Measurements from ENCODE around the gene RASGRP4. TPM values are rescaled to one million over a fixed set of nuclear protein-coding genes. Genes with fewer than 3 reads are reported as not detected.

Gene RASGRP4
- total RNA-seq, 1 experiment from 2014 or later: not detected

DNA sequence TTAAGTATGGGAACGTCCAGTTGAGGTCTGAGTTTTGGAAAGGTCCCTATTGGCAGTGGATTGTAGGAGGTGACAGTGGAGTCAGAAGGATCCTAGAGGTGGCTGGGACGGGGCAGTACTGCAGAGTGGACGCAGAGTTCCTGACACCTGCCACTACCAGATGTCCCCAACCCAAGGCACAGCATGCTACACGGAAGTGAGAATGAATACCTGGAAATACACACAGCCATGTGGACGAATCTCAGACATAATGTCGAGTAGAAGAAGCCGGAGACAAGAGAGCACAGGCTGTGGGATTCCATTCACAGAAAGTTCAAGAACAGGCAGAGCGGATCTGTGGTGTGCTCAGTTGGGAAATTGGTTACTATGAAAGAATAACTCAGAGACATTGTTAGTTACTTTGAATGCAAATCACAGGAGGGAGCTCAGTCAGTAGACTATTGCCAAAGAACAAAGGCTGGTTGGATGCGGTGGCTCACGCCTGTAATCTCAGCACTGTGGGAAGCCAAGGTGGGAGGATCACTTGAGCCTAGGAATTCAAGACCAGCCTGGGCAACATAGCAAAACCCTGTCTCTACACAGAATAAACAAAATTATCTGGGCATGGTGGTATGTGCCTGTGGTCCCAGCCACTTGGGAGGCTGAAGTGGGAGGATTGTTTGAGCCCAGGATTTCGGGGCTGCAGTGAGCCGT is 44.9 kb upstream of the RASGRP4 start:
- TF ChIP-seq, protein P1, sequence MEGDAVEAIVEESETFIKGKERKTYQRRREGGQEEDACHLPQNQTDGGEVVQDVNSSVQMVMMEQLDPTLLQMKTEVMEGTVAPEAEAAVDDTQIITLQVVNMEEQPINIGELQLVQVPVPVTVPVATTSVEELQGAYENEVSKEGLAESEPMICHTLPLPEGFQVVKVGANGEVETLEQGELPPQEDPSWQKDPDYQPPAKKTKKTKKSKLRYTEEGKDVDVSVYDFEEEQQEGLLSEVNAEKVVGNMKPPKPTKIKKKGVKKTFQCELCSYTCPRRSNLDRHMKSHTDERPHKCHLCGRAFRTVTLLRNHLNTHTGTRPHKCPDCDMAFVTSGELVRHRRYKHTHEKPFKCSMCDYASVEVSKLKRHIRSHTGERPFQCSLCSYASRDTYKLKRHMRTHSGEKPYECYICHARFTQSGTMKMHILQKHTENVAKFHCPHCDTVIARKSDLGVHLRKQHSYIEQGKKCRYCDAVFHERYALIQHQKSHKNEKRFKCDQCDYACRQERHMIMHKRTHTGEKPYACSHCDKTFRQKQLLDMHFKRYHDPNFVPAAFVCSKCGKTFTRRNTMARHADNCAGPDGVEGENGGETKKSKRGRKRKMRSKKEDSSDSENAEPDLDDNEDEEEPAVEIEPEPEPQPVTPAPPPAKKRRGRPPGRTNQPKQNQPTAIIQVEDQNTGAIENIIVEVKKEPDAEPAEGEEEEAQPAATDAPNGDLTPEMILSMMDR (conservative IDR thresholded peaks at IDR 0.05; ENCODE audit: low read depth, low read length): no peak
- TF ChIP-seq EZH2 (IDR thresholded peaks at IDR 0.05; ENCODE audit: borderline replicate concordance, low read depth, low read length, poor library complexity, severe bottlenecking): no peak
- no TSS peak for BruUV-seq (replicated peaks)
- intact Hi-C loops (cut with micrococcal nuclease; ENCODE audit: unreplicated experiment): no loop called here
- ChIA-PET CTCF (no interaction called here), POLR2A (ENCODE audit: low non-redundant PET) (no interaction called here)
- H3K27ac ChIP-seq (ENCODE audit: low read depth, low read length, poor library complexity, severe bottlenecking): no peak overlapping the region
- H3K27me3 ChIP-seq (replicated peaks; ENCODE audit: insufficient read depth, low read depth, low read length, poor library complexity): peaks cover 6% of the 10 kb centered on the region
- no peak overlapping the region for H3K4me3 ChIP-seq (ENCODE audit: low read depth, low read length, poor library complexity, severe bottlenecking)
- no peaks in the 10 kb centered on the region for H3K4me1 ChIP-seq (ENCODE audit: insufficient read depth, low read length, poor library complexity, severe bottlenecking)
- no peaks in the 10 kb centered on the region for H3K9me3 ChIP-seq (ENCODE audit: low read depth, low read length, poor library complexity, severe bottlenecking)
- DNase-seq (ENCODE audit: low spot score): no peak
- no peaks in the 10 kb centered on the region for H3K36me3 ChIP-seq (ENCODE audit: insufficient read depth, low read length, poor library complexity, severe bottlenecking)

DNA sequence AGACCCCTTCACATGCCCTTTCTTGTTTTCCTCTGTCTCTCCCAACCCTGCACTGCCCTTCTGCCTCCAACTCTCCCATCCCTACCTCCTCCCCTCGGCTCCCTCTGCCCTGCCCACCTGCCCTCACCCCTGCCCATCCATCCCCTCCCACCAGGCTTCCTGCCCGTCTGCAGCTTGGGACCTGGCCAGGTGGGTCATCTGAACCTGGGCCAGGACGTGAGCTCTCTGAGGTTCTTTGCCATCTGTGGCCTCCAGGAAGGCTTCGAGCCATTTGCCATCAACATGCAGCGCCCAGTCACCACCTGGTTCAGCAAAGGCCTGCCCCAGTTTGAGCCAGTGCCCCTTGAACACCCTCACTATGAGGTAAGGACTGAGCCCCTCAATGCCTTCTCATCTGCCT is 43.1 kb upstream of the RASGRP4 start:
- Histone ChIP-seq H3K4me1 (ENCODE audit: insufficient read depth, low read length, poor library complexity, severe bottlenecking) (no peaks in the 10 kb centered on the region), H3K36me3 (ENCODE audit: insufficient read depth, low read length, poor library complexity, severe bottlenecking) (no peaks in the 10 kb centered on the region), H3K9me3 (ENCODE audit: low read depth, low read length, poor library complexity, severe bottlenecking) (no peaks in the 10 kb centered on the region), H3K4me3 (ENCODE audit: low read depth, low read length, poor library complexity, severe bottlenecking) (no peak overlapping the region), H3K27me3 (replicated peaks; ENCODE audit: insufficient read depth, low read depth, low read length, poor library complexity) (peaks cover 6% of the 10 kb centered on the region), H3K27ac (ENCODE audit: low read depth, low read length, poor library complexity, severe bottlenecking) (no peak overlapping the region)
- intact Hi-C loops (cut with micrococcal nuclease; ENCODE audit: unreplicated experiment): no loop called here
- DNase-seq (ENCODE audit: low spot score): no peak
- CTCF ChIA-PET: no interaction called here
- POLR2A ChIA-PET (ENCODE audit: low non-redundant PET): no interaction called here
- TF ChIP-seq, protein P1 (conservative IDR thresholded peaks at IDR 0.05; ENCODE audit: low read depth, low read length): no peak
- TF ChIP-seq EZH2 (IDR thresholded peaks at IDR 0.05; ENCODE audit: borderline replicate concordance, low read depth, low read length, poor library complexity, severe bottlenecking): no peak
- no TSS peak for BruUV-seq (replicated peaks)

DNA sequence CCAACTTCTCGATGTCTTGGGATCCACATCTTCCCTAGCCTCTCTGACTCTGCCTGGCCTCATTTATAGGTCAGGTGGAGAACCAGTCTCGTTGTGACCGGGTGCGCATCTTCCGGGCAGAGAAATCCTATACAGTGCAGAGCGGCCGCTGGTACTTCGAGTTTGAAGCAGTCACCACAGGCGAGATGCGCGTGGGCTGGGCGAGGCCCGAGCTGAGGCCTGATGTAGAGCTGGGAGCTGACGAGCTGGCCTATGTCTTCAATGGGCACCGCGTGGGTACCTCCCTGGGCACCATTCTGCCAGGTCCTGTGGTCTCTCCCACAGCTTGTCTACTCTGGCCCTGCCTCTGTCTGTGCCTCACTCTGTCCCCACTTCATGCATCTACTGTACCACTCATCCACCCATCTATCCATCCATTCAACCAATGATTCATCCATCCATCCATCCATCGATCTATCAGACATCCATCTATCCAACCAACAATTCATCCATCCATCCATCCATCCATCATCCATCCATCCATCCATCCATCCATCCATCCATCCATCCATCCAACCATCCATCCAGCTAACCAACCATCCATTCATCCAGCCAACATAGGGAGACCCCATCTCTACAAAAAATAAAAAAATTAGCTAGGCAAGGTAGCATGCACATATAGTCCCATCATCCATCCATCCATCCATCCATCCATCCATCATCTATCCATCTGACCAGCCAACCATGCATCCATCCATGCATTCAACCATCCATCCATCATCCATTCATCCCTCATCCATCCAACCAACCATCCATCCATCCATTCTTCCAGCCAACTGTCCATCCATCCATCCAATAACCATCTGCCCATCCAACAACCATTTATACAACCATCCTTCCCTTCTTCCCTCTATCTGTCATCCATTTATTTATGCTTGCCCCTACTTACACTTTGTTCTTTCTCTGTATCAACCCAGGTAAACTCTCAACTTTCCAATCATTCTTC is 41.8 kb upstream of the RASGRP4 start:
- no peak overlapping the region for H3K4me3 ChIP-seq (ENCODE audit: low read depth, low read length, poor library complexity, severe bottlenecking)
- TF ChIP-seq EZH2 (IDR thresholded peaks at IDR 0.05; ENCODE audit: borderline replicate concordance, low read depth, low read length, poor library complexity, severe bottlenecking): no peak
- TF ChIP-seq, protein P1 (conservative IDR thresholded peaks at IDR 0.05; ENCODE audit: low read depth, low read length): no peak
- CTCF ChIA-PET: no interaction called here
- no TSS peak for BruUV-seq (replicated peaks)
- no peak for DNase-seq (ENCODE audit: low spot score)
- intact Hi-C loops (cut with micrococcal nuclease; ENCODE audit: unreplicated experiment): no loop called here
- no peaks in the 10 kb centered on the region for H3K4me1 ChIP-seq (ENCODE audit: insufficient read depth, low read length, poor library complexity, severe bottlenecking)
- peaks cover 6% of the 10 kb centered on the region for H3K27me3 ChIP-seq (replicated peaks; ENCODE audit: insufficient read depth, low read depth, low read length, poor library complexity)
- H3K27ac ChIP-seq (ENCODE audit: low read depth, low read length, poor library complexity, severe bottlenecking): no peak overlapping the region
- no peaks in the 10 kb centered on the region for H3K9me3 ChIP-seq (ENCODE audit: low read depth, low read length, poor library complexity, severe bottlenecking)
- H3K36me3 ChIP-seq (ENCODE audit: insufficient read depth, low read length, poor library complexity, severe bottlenecking): no peaks in the 10 kb centered on the region
- POLR2A ChIA-PET (ENCODE audit: low non-redundant PET): no interaction called here

Measured in A673 (cell line).